Ascending aorta (tissue), 2 donors: Measurements from ENCODE around the gene MITF. TPM values are rescaled to one million over a fixed set of nuclear protein-coding genes. Genes with fewer than 3 reads are reported as not detected.
A peak's percentile ranks its signal among the peaks of the same experiment; 100 is the strongest.
"Not testable (repeated sequence)": the region's sequence is repeated elsewhere in the genome, so short reads cannot be mapped to it uniquely, and the experiment has no call there.

Experiments
- DNase-seq, 2 donors: peaks; one replicate each; pipeline ENCODE4 v3.0.0-alpha.2; 2019; ENCODE audit warnings: low spot score in 2 of 2
- H3K27ac ChIP-seq, 2 donors: fragments of 200-600 bp; sonication (generic); one replicate each; pipeline ENCODE4 v1.5.1; 2016 to 2017; ENCODE audit warnings: mild to moderate bottlenecking in 1 of 2
- H3K27me3 ChIP-seq: fragments of 200-600 bp; sonication (generic); one replicate; pipeline ENCODE4 v1.5.1; 2017
- H3K36me3 ChIP-seq, 2 donors: fragments of 200-600 bp; sonication (generic); one replicate each; pipeline ENCODE4 v1.5.1; 2016
- H3K4me1 ChIP-seq, 2 donors: fragments of 200-600 bp; sonication (generic); one replicate each; pipeline ENCODE4 v1.5.1; 2016 to 2017; ENCODE audit warnings: mild to moderate bottlenecking in 1 of 2
- H3K4me3 ChIP-seq, 2 donors: fragments of 200-600 bp; sonication (generic); one replicate each; pipeline ENCODE4 v1.5.1; 2016 to 2017; ENCODE audit warnings: mild to moderate bottlenecking in 1 of 2
- H3K9me3 ChIP-seq, 2 donors: fragments of 200-600 bp; sonication (generic); one replicate each; pipeline ENCODE4 v1.5.1; 2016
- CTCF ChIP-seq, 3 experiments: fragments of 200-600 bp in 2 of 3; fragments of 450-650 bp in 1 of 3; sonication (generic) in 2 of 3; IDR thresholded peaks; one replicate each; pipeline ENCODE4 v1.5.1; 2016 to 2019; ENCODE audit warnings: antibody characterized with exemption in 3 of 3, mild to moderate bottlenecking in 1 of 3, moderate library complexity in 1 of 3
- intact Hi-C: fragments of 100-400 bp; cut with DNase I; formaldehyde crosslinking; loops from one replicate; pipeline ENCODE4 v1.15.1; 2023
- total RNA-seq: library from RNA; depleted of rRNA; stranded (reverse); fragments of >200 nt; gene quantifications from one replicate; pipeline ENCODE4 v1.1.0, GENCODE V29; 2016

The MITF gene
- total RNA-seq, 1 donor from 2014 or later: 27.4 TPM

- no peak for DNase-seq
- TF ChIP-seq CTCF (IDR thresholded peaks at IDR 0.05): no peak
- Histone ChIP-seq H3K27ac (no peak overlapping the region), H3K4me1 (peaks cover 10 to 39% of the 10 kb centered on the region in 2 donors), H3K9me3 (no peaks in the 10 kb centered on the region), H3K36me3 (no peaks in the 10 kb centered on the region), H3K27me3 (no peaks in the 10 kb centered on the region), H3K4me3 (no peak overlapping the region)
- intact Hi-C loops: loop anchor here (2.0 kb wide), 1 partner anchor 49 kb away; the partner anchor contains the start of gene MITF
Observed at GRCh38 chr3:69787436-69788168, 48.3 kb downstream of the MITF start.

GRCh38 chr3:69791106-69791505, 51.8 kb downstream of the MITF start:
- no peak for TF ChIP-seq CTCF (IDR thresholded peaks at IDR 0.05)
- Histone ChIP-seq H3K4me1 (peaks cover 7 to 27% of the 10 kb centered on the region in 2 donors), H3K36me3 (no peaks in the 10 kb centered on the region), H3K4me3 (peak overlapping the region in 1 of 2 donors; percentile 32), H3K27me3 (no peaks in the 10 kb centered on the region), H3K9me3 (no peaks in the 10 kb centered on the region), H3K27ac (peak overlapping the region; percentile 0 to 56)
- peak; percentile 15 to 87 for DNase-seq
- intact Hi-C loops: loop anchor here (1.0 to 5.0 kb wide), 2 partner anchors 100 to 156 kb away; no protein-coding TSS in a partner anchor

GRCh38 chr3:69791919-69792399, 52.7 kb downstream of the MITF start:
- DNase-seq: no peak
- H3K9me3 ChIP-seq: no peaks in the 10 kb centered on the region
- no peak overlapping the region for H3K4me3 ChIP-seq
- H3K4me1 ChIP-seq: peaks cover 7 to 21% of the 10 kb centered on the region in 2 donors
- intact Hi-C loops: loop anchor here (1.0 to 5.0 kb wide), 2 partner anchors 101 to 155 kb away; no protein-coding TSS in a partner anchor
- H3K36me3 ChIP-seq: no peaks in the 10 kb centered on the region
- no peak overlapping the region for H3K27ac ChIP-seq
- no peaks in the 10 kb centered on the region for H3K27me3 ChIP-seq
- TF ChIP-seq CTCF (IDR thresholded peaks at IDR 0.05): peak; percentile 36 to 63 (median 53)

- H3K27me3 ChIP-seq, H3K27ac ChIP-seq, intact Hi-C loops, DNase-seq, H3K36me3 ChIP-seq, H3K9me3 ChIP-seq, H3K4me3 ChIP-seq: not testable (repeated sequence)
- H3K4me1 ChIP-seq: peaks cover 4 to 11% of the 10 kb centered on the region in 2 donors
Observed at GRCh38 chr3:69796126-69796525, 56.9 kb downstream of the MITF start.

- no peaks in the 10 kb centered on the region for H3K4me1 ChIP-seq
- no peaks in the 10 kb centered on the region for H3K36me3 ChIP-seq
- DNase-seq: no peak
- H3K27ac ChIP-seq: no peak overlapping the region
- intact Hi-C loops: no loop called here
- no peak for TF ChIP-seq CTCF (IDR thresholded peaks at IDR 0.05)
- H3K4me3 ChIP-seq: no peak overlapping the region
- no peaks in the 10 kb centered on the region for H3K9me3 ChIP-seq
- H3K27me3 ChIP-seq: no peaks in the 10 kb centered on the region
Observed at GRCh38 chr3:69803681-69804270, 64.5 kb downstream of the MITF start.

- Histone ChIP-seq H3K9me3 (no peaks in the 10 kb centered on the region), H3K4me1 (no peaks in the 10 kb centered on the region), H3K27ac (no peak overlapping the region), H3K4me3 (no peak overlapping the region), H3K36me3 (no peaks in the 10 kb centered on the region), H3K27me3 (no peaks in the 10 kb centered on the region)
- intact Hi-C loops: no loop called here
- no peak for DNase-seq
- TF ChIP-seq CTCF (IDR thresholded peaks at IDR 0.05): no peak
Observed at GRCh38 chr3:69805491-69805890, 66.2 kb downstream of the MITF start.
